Sigmoid colon (tissue), 4 donors: ENCODE data around the gene NLGN1.
A peak's percentile ranks its signal among the peaks of the same experiment; 100 is the strongest.

Experiments used
- CTCF ChIP-seq, 4 experiments: fragments of 450-650 bp in 3 of 4; fragments of 200-600 bp in 1 of 4; IDR thresholded peaks; one replicate each; pipeline ENCODE4 v1.5.1; 2016 to 2019; ENCODE audit warnings: antibody characterized with exemption in 4 of 4, mild to moderate bottlenecking in 3 of 4, moderate library complexity in 2 of 4
- EP300 ChIP-seq, 4 donors: sonication (generic); formaldehyde crosslinking; IDR thresholded peaks; one replicate each; pipeline ENCODE4 v1.6.1; 2017; ENCODE audit warnings: antibody characterized with exemption in 4 of 4
- POLR2A ChIP-seq, 2 donors: fragments of 450-650 bp; IDR thresholded peaks; one replicate each; pipeline ENCODE4 v1.6.1; 2016; ENCODE audit warnings: antibody characterized with exemption in 2 of 2, mild to moderate bottlenecking in 2 of 2, moderate library complexity in 2 of 2
- POLR2AphosphoS5 ChIP-seq, 4 donors: sonication (generic); formaldehyde crosslinking; IDR thresholded peaks; one replicate each; pipeline ENCODE4 v1.6.1; 2017; ENCODE audit warnings: antibody characterized with exemption in 4 of 4

- peak; percentile 34 to 62 (median 44) for TF ChIP-seq CTCF (IDR thresholded peaks at IDR 0.05)
- TF ChIP-seq POLR2AphosphoS5 (IDR thresholded peaks at IDR 0.05), result no peak
- TF ChIP-seq POLR2A (IDR thresholded peaks at IDR 0.05), result no peak
- TF ChIP-seq EP300 (IDR thresholded peaks at IDR 0.05), result no peak
Observed at GRCh38 chr3:173371848-173372487, 25.6 kb upstream of the NLGN1 start.
